SHP77 (cell line): ENCODE data around the gene LMOD3.

Source experiments
- DNase-seq, 2 experiments: peaks; one replicate each; lab custom pipeline; 2025; lab: John Stamatoyannopoulos, UW

The LMOD3 gene

DNA sequence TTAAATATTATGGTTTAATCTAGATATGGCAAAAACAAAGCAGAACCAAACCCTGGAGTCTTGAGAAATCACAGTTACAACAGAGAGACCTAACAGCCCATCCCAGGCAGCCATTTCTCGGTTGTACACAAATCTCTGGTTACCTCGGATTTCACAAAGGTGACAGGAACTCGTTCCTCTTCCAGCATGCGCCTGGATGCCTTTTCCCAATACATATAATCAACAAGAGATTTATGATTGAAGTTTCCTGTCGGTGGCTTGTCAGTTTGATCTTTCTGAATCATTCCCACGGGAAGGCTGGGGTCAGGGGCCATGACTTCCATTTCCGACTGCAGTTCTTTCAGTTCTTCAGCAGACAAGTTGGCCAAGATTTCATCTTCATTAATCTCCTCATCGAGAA, 445 bp downstream of the LMOD3 start:
- no peak for DNase-seq

GRCh38 chr3:69121513-69121912, 882 bp downstream of the LMOD3 start:
- no peak for DNase-seq

DNA sequence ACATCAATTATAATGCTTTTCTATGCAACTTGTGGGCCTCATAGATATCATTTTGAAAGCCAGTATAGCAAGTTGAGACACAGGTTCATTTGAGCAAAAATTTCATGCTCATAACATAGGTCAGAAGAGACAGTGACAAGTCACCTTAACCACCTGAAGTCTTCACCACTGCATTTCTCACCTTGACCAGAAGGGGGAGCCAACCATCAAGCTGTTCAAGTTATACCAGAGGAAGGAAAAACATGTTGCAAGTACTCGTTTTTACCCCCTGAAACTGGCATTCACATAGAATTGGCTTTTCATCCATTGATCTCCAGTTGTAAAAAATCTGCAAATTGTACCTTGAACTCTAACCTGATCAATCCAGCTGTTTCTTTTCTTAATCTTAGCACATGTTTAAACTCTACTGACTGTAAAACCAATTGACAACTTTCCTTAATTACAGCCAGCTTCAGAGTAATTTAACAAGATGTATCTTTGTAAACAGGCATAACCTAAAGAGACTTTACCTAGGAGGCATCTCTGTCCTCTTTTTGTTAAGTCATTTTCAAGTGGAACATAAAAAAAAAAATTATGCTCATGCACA, 1.4 kb downstream of the LMOD3 start:
- peak; percentile 44 to 69 for DNase-seq

- DNase-seq, result no peak
Observed at GRCh38 chr3:69119681-69120080, 2.7 kb downstream of the LMOD3 start.

- no peak for DNase-seq
Observed at GRCh38 chr3:69119138-69119537, 3.3 kb downstream of the LMOD3 start.

GRCh38 chr3:69118555-69118954, 3.8 kb downstream of the LMOD3 start:
- DNase-seq, result no peak

GRCh38 chr3:69116897-69117296, 5.5 kb downstream of the LMOD3 start:
- no peak for DNase-seq

DNA sequence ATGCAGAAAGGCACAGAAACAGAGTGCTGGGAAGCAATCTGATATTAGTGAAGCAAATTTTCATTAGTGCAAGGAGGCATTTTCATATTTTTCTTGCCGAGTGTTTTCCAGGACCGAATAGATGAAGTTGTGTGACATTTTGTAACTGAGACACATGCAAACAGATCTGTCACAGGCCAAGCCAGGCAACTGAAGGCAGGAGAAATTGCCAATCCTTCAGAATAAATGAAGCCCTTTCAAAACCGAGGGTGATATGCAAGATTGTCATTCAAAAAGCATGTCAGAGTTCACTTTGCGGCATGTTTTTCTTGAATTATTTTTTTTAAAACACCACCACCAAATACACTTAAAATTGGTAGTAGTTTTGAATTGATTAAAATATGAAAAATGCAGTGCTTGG, 6.2 kb downstream of the LMOD3 start:
- no peak for DNase-seq

DNA sequence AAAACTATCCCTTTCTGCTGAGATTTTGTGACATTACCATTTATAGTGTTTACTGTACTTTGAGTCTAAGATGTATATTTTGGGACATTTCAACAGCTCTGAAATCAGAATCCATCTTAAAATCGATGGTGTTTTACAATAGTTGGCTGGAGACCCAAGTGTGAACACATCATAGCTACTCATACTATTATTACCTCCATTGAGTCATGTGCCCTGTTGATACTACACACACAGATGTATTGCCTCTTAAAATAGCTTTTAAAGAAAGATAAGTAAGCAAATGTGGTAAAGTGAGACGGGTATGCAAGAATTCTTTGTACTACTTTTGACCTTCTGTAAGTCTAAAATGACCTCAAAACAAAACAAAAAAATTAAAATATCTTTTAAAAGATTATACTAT, 6.7 kb downstream of the LMOD3 start:
- DNase-seq, result no peak

- DNase-seq, result no peak
Observed at GRCh38 chr3:69113536-69113935, 8.9 kb downstream of the LMOD3 start.

DNA sequence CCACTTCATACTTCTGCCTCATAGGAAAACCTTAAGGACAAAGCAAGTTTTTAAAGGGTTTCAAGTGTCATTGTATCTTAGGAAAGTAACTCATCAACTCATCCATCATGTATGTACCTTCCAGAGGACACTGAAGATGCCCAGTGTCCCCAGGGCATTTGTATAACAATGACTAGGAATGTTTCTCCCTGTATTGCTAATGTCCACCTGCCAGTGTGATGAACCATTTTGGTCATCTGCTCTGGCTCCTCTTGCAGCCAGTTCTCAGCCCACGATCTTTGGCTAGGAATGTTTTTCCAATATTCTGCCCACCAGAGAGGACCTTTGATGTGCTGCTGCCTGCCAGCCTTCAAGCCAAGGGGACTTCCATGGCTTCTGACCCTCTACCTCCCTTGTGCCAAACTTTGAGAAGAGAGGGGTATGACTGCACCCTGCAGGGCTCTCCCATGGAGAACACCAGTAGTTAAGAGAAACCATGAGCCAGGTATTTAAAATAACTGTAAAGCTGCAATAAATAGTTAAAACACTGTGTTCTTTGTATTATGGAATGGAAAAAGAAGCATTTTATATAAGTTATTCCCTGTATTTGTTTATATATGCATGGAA, 11.4 kb downstream of the LMOD3 start:
- no peak for DNase-seq

GRCh38 chr3:69108811-69109210, 13.6 kb downstream of the LMOD3 start:
- no peak for DNase-seq

DNA sequence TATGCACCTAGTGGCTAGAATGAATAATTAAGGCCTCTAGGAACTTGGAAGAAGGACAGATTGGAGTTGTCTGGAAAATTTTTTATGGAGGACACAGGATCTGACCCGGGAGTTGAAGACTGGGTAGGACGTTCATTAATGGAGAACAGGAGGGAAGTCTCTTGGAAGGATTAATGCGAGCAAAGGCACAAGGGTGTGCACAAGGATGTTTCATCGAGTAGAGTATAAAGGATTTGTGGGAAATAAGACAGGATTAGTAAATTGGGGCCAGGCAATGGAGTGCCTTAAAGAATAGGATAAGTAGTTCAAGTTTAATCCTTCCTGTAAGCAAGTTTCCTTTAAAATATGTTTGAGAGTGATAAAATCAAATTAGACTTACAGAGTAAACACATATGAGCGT, 14.6 kb downstream of the LMOD3 start:
- DNase-seq, result no peak

DNA sequence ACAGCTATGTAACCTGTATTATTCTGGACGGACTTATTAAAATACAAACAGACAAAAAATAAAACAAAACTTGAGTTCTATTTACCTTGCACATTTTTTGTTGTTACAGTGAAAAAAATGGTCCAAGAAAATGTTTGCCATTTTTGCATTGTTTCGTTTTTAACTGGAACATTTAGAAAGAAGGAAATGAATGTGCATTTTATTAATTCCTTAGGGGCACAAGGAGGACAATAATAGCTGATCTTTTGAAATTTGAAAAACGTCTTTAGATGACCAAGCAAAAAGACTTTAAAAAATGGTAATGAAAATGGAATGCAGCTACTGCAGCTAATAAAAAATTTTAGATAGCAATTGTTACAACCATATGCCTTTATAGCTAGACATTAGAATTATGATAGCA, 17.1 kb downstream of the LMOD3 start:
- no peak for DNase-seq

GRCh38 chr3:69104586-69104985, 17.8 kb downstream of the LMOD3 start:
- DNase-seq, result no peak

- DNase-seq, result no peak
Observed at GRCh38 chr3:69103123-69103522, 19.3 kb downstream of the LMOD3 start.

GRCh38 chr3:69102384-69102783, 20.0 kb downstream of the LMOD3 start:
- DNase-seq, result no peak

- no peak for DNase-seq
Observed at GRCh38 chr3:69099576-69099975, 22.8 kb downstream of the LMOD3 start.

DNA sequence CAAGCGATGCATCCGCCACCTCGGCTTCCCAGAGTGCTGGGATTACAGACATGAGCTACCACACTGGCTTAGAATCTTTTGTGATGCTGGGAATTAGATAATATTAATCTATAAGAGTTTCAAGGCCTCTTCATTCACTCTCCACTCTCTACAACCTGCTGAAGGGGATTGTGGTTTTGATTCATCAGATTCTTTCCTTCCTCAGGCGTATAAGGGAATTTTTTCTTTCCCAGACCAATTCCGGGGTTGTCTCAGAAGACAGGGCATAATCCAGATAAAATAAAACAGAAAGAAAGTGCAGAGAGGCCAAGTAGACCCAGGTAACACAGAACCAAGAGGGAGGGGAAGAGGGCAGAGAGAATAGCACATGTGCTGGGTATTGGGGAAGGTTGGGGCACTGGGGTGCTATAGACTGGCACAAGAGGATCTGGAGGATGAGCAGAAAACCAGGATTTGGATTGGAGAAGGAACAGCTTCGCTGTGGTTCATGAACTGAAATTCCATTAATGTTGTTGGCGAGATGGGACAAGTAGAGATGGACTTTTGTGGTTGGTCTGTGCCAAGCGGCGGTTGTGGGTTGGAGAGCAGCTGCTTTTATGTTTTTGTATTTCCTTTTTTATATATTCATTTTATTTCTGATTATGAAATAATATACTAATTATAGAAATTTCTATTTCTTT, 24.8 kb downstream of the LMOD3 start:
- DNase-seq, result no peak

DNA sequence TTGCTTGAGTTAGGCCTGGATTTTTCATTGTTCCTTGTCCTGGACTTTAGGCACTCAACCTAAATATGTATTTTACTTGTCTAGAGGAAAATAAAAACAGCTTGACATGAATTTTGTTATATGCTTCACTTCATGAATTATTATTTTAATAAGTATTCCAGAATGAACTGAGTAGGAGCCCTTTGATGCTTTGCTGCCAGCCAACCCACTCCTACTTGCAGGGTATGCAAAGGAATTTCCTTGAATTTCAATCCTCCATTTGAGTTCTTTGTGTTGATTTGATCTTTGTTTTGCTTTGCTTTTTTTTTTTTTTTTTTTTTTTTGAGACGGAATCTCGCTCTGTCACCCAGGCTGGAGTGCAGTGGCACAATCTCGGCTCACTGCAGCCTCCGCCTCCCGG, 26.1 kb downstream of the LMOD3 start:
- DNase-seq, result no peak

GRCh38 chr3:69095636-69096035, 26.8 kb downstream of the LMOD3 start:
- no peak for DNase-seq

GRCh38 chr3:69094467-69095205, 27.8 kb downstream of the LMOD3 start:
- no peak for DNase-seq

GRCh38 chr3:69092030-69092516, 30.3 kb downstream of the LMOD3 start:
- DNase-seq, result no peak
